ENCODE data around the gene AOC1.

AOC1 gene

DNA sequence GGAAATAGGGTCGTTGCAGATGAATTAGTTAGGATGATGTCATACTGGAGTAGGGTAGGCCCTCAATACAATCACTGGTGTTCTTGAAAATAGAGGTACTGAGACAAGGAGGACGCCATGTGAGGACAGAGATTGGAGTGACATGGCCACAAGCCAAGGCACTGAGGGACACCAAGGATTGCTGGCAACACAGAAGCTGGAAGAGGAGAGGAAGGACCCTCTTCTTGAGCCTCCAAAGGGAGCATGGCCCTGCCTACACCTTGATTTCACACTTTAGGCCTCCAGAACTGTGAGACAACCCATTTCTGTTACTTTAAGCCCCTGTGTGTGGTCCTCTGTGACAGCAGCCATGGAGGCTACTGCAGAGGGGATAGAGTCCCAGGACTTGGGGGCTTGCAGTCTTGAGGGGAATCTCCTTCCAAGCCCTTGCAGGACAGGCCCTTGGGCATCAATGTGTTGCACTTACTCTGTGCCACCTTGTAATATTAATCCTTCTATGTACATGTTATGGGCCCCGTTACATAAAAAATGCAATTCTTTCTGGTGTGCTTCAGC, 3.7 kb upstream of the AOC1 start:
- TF ChIP-seq, protein P1, sequence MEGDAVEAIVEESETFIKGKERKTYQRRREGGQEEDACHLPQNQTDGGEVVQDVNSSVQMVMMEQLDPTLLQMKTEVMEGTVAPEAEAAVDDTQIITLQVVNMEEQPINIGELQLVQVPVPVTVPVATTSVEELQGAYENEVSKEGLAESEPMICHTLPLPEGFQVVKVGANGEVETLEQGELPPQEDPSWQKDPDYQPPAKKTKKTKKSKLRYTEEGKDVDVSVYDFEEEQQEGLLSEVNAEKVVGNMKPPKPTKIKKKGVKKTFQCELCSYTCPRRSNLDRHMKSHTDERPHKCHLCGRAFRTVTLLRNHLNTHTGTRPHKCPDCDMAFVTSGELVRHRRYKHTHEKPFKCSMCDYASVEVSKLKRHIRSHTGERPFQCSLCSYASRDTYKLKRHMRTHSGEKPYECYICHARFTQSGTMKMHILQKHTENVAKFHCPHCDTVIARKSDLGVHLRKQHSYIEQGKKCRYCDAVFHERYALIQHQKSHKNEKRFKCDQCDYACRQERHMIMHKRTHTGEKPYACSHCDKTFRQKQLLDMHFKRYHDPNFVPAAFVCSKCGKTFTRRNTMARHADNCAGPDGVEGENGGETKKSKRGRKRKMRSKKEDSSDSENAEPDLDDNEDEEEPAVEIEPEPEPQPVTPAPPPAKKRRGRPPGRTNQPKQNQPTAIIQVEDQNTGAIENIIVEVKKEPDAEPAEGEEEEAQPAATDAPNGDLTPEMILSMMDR (IDR thresholded peaks at IDR 0.05; ENCODE audit: unreplicated experiment in 3 of 3): no peak
- Mint-ChIP-seq H3K36me3 (ENCODE audit: low read depth) (no peaks in the 10 kb centered on the region), H3K27me3 (ENCODE audit: low read depth) (peaks cover 6% of the 10 kb centered on the region), H3K4me3 (no peak overlapping the region), H3K27ac (no peak overlapping the region), H3K9me3 (no peaks in the 10 kb centered on the region), H3K4me1 (peaks cover 21% of the 10 kb centered on the region)

DNA sequence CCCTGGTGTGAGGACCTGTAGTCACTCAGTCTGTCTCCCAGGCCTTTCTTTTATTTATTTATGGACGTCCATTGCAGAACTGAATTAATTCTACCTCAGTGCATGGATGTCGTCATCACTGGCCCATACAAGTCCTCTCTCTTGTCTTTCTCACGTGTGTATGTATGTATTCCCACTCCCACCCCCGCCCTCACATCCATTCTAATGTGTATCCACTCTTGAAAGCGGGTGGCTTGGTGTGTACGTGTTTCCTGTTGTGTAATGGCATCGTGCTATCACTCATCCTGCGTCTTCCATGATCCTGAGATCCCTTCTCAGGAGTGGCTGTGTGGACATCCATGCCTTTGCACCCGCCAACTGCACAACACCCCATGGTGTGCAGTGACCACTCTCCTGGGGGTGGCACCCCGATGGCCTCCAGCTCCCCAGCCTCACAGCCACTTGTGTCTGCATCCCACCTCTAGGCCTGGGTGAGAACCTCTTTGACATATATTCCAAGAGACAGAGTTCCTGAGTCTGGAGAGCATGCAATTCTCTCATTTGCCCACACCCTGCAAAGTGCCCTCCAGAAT, 3.0 kb upstream of the AOC1 start:
- H3K27ac Mint-ChIP-seq: no peak overlapping the region
- peaks cover 17% of the 10 kb centered on the region for H3K4me1 Mint-ChIP-seq
- H3K9me3 Mint-ChIP-seq: no peaks in the 10 kb centered on the region
- H3K36me3 Mint-ChIP-seq (ENCODE audit: low read depth): no peaks in the 10 kb centered on the region
- no peak overlapping the region for H3K4me3 Mint-ChIP-seq
- peaks cover 8% of the 10 kb centered on the region for H3K27me3 Mint-ChIP-seq (ENCODE audit: low read depth)
- TF ChIP-seq, protein P1 (IDR thresholded peaks at IDR 0.05; ENCODE audit: unreplicated experiment in 3 of 3): no peak

DNA sequence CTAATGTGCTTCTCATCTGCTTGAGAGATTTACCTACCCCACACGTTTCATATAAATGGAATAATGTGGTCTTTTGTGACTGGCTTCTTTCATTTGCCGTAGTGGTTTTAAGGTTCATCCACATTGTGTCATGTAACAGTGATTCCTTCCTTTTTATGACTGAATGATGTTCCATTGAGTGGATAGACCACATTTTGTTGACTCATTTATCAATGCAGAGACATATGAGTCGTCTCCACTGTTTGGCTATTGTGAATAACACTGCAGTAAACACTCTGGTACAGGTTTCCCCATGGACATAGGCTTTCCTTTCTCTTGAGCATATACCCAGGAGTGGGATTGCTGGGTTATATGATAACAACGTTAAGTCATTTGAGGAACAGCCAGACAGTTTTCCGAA, 2.0 kb upstream of the AOC1 start:
- Mint-ChIP-seq H3K27ac (no peak overlapping the region), H3K4me3 (no peak overlapping the region), H3K4me1 (peaks cover 22% of the 10 kb centered on the region), H3K36me3 (ENCODE audit: low read depth) (no peaks in the 10 kb centered on the region), H3K9me3 (no peaks in the 10 kb centered on the region), H3K27me3 (ENCODE audit: low read depth) (peaks cover 8% of the 10 kb centered on the region)
- TF ChIP-seq, protein P1 (IDR thresholded peaks at IDR 0.05; ENCODE audit: unreplicated experiment in 3 of 3): no peak

DNA sequence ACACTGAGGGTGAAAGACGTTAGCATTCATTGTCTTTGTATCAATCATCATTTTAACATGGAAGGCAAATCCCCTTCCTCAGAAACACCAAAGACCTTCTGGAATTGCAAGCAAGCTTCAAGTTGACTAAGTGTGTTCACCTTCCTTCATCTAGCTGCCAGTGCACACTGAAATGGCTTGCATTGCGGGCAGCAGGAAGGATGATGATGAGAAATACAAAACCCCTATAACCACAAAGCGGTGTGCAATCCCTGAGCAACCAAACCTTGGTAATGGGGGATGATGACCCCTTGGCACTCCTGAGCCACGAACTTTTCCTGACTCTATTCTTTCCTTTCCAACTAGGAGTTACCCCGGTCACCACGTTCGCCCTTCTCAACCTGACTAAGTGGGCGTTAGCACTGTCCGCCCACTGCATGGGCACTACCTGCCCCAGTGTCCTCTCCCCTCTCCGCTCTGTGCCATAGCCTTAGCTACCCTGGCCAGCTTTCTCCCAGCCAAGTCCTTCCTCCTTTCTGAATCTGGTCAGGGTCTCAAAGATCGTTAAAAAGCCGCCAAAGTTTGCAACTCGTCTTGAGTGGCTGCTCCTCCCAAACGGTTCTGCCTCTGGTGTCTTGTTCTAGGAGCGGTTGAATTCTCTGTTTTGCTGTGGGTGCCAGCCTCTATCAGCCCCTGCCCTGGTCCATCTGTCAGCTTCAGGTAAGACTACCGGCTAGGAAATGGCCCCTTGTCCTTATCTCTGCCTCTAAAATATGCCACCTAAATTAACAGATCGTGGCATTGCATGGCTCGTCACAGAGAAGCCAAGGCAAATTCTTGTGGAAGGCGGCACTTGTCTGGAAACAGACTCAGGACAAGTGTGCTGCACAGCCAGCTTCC, 586 bp upstream of the AOC1 start:
- Mint-ChIP-seq H3K9me3 (no peaks in the 10 kb centered on the region), H3K27ac (no peak overlapping the region), H3K4me3 (no peak overlapping the region), H3K4me1 (peaks cover 10% of the 10 kb centered on the region), H3K27me3 (ENCODE audit: low read depth) (peaks cover 13% of the 10 kb centered on the region), H3K36me3 (ENCODE audit: low read depth) (no peaks in the 10 kb centered on the region)
- TF ChIP-seq, protein P1 (IDR thresholded peaks at IDR 0.05; ENCODE audit: unreplicated experiment in 3 of 3): no peak

DNA sequence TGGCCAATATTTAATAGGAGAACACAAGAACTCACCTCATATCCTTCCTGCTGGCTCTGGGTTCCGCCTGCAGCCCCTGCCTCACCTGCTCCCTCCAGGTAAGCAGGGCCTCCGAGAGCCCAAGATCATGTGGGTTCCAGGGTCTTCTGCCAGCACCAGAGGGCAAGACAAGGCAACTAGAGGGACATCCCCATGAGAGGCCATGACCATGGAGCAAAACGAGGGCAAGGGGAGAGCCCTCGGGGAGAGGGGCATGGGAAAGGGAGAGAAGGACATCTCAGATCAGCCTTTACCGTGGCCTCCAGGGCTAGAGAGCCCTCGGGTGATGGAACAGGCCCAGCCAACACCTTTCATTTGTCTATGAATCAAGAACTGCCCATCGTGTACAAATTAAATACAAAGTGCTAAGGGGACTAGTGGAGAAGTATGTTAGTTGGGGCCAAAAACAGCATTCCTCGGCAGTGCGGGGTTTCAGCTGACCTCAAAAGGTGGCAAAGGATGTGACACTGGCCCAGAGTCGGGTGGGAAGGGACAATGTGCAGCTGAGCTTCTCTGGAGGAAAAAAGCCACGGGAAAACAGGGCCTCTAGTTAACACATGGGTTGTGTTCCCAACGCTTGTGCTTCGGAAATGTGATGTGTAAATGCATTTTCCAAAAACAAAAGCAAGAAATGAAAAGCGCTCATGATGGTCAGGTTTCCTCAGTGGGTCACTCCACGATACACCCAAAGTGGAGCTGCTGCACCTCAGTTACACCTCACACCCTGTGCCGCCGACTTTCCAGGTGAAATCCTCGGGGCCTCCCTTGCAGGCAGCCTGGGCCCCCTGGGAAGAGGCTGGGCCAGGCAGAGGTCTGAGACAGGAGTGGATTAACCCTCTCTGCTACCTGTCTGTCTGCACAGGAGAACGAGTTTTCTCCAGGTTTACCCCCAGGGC, 2.0 kb downstream of the AOC1 start:
- Mint-ChIP-seq H3K9me3 (no peaks in the 10 kb centered on the region), H3K27ac (peak overlapping the region in 2 of 3 experiments; percentile 45 to 73), H3K4me3 (no peak overlapping the region), H3K4me1 (peaks cover 10% of the 10 kb centered on the region), H3K36me3 (ENCODE audit: low read depth) (no peaks in the 10 kb centered on the region), H3K27me3 (ENCODE audit: low read depth) (peaks cover 13% of the 10 kb centered on the region)
- TF ChIP-seq, protein P1 (IDR thresholded peaks at IDR 0.05; ENCODE audit: unreplicated experiment in 3 of 3): no peak
